ENCODE measurements around the gene CHN1. TPM values are rescaled to one million over a fixed set of nuclear protein-coding genes. Genes with fewer than 3 reads are reported as not detected.

Gene CHN1
- polyA plus RNA-seq, 1 of the 3 experiments (the other 2 are of a cell fraction): 31.6 TPM

DNA sequence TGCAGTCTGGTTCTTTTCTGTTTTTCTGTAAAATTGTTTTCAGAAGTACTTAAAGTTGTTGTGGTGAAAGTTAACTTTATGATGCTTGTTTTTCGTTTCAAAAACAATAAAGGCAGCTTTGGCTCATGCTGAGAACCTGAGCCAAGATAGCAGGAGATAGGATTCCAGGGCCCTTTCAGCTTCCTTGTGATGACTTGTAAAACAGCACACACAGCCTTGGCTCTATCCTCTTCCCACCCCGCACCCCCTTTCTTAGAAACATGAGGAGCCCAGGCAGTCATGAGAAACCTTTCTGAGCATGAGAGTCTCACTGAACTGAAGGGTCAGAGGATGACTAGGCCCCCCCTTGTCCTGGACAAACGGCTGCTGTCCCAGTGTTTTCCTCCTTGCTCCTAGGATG lies 228.5 kb downstream of the CHN1 start:
- ChIA-PET POLR2A (no interaction called here), CTCF (interaction anchor here (1.1 to 13.9 kb wide), 2 partner anchors 212 to 234 kb away, joined by 3 to 316 read pairs; no protein-coding TSS in a partner anchor)
- Histone ChIP-seq H3K27ac (ENCODE audit: low read depth in 2 of 2, low read length in 1 of 2) (peak overlapping the region in 1 of 2 experiments; percentile 75; a peak in 1 of 4 replicates), H3K27me3 (ENCODE audit: insufficient read depth) (no peaks in the 10 kb centered on the region), H3F3A (replicated peaks; ENCODE audit: insufficient read depth) (no peaks in the 10 kb centered on the region), H3K9me3 (no peaks in the 10 kb centered on the region), H3K9ac (no peak overlapping the region), H2AFZ (ENCODE audit: low read depth) (no peak overlapping the region), H4K20me1 (ENCODE audit: insufficient read depth) (no peaks in the 10 kb centered on the region), H3K79me2 (ENCODE audit: insufficient read depth) (no peaks in the 10 kb centered on the region), H3K4me3 (ENCODE audit: low read depth in 2 of 2, low read length in 1 of 2) (no peak overlapping the region), H3K9me2 (no peaks in the 10 kb centered on the region), H3K4me1 (ENCODE audit: control insufficient read depth in 1 of 2, insufficient read depth in 2 of 2, low read depth in 1 of 2, low read length in 1 of 2) (peaks cover 26 to 44% of the 10 kb centered on the region in 2 experiments), H3K4me2 (no peak overlapping the region), H3K36me3 (replicated peaks in 1 of 2; ENCODE audit: control insufficient read depth in 1 of 2, insufficient read depth in 2 of 2, low read length in 1 of 2) (no peaks in the 10 kb centered on the region)
- TF ChIP-seq TCF12 (IDR thresholded peaks at IDR 0.05) (no peak), TAF1 (IDR thresholded peaks at IDR 0.05; ENCODE audit: borderline replicate concordance, low read depth, low read length) (no peak), MXI1 (IDR thresholded peaks at IDR 0.05; ENCODE audit: low read depth, low read length) (no peak), RFX5 (IDR thresholded peaks at IDR 0.05; ENCODE audit: low read length) (no peak), NRF1 (IDR thresholded peaks at IDR 0.05; ENCODE audit: low read depth, low read length) (no peak)
- TF ChIP-seq, protein P1, sequence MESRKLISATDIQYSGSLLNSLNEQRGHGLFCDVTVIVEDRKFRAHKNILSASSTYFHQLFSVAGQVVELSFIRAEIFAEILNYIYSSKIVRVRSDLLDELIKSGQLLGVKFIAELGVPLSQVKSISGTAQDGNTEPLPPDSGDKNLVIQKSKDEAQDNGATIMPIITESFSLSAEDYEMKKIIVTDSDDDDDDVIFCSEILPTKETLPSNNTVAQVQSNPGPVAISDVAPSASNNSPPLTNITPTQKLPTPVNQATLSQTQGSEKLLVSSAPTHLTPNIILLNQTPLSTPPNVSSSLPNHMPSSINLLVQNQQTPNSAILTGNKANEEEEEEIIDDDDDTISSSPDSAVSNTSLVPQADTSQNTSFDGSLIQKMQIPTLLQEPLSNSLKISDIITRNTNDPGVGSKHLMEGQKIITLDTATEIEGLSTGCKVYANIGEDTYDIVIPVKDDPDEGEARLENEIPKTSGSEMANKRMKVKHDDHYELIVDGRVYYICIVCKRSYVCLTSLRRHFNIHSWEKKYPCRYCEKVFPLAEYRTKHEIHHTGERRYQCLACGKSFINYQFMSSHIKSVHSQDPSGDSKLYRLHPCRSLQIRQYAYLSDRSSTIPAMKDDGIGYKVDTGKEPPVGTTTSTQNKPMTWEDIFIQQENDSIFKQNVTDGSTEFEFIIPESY (IDR thresholded peaks at IDR 0.05; ENCODE audit: borderline replicate concordance, low read depth): no peak
- DNase-seq: no peak
- WGBS (ENCODE audit: low lambda C conversion rate): 89% methylated on average over 3 of the region's 3 CpGs

DNA sequence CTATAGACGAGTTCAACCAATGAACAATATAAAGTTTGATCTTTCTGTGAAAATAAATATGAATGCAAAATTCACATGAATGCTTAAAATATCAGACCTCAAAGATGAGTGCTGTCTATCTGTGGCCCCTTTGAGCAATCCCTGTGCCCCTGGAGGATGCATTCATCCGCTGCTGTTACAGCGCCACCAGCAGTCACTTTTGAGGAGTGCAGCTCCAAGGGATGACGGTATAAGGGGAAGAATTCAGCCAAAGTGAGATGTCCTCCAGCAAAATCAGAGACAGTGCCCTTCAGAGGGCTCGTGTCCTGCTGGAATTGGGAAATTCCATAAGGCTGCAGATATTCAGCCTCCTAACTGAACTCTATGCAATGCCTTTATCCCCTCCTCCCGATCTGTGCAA lies 229.0 kb downstream of the CHN1 start:
- no peaks in the 10 kb centered on the region for H3K79me2 ChIP-seq (ENCODE audit: insufficient read depth)
- H4K20me1 ChIP-seq (ENCODE audit: insufficient read depth): no peaks in the 10 kb centered on the region
- H3K27me3 ChIP-seq (ENCODE audit: insufficient read depth): no peaks in the 10 kb centered on the region
- H3K4me3 ChIP-seq (ENCODE audit: low read depth in 2 of 2, low read length in 1 of 2): no peak overlapping the region
- no peaks in the 10 kb centered on the region for H3K9me3 ChIP-seq
- 91% methylated on average over 6 of the region's 6 CpGs for WGBS (ENCODE audit: low lambda C conversion rate)
- H2AFZ ChIP-seq (ENCODE audit: low read depth): no peak overlapping the region
- peaks cover 26 to 48% of the 10 kb centered on the region in 2 experiments for H3K4me1 ChIP-seq (ENCODE audit: control insufficient read depth in 1 of 2, insufficient read depth in 2 of 2, low read depth in 1 of 2, low read length in 1 of 2)
- H3K27ac ChIP-seq (ENCODE audit: low read depth in 2 of 2, low read length in 1 of 2): peak overlapping the region in 1 of 2 experiments; percentile 75; a peak in 1 of 4 replicates
- H3K9me2 ChIP-seq: no peaks in the 10 kb centered on the region
- H3K9ac ChIP-seq: no peak overlapping the region
- ChIA-PET CTCF (interaction anchor here (1.0 to 13.9 kb wide), 2 partner anchors 79 to 213 kb away, joined by 5 to 316 read pairs; no protein-coding TSS in a partner anchor), POLR2A (no interaction called here)
- H3F3A ChIP-seq (replicated peaks; ENCODE audit: insufficient read depth): no peaks in the 10 kb centered on the region
- TF ChIP-seq NRF1 (IDR thresholded peaks at IDR 0.05; ENCODE audit: low read depth, low read length): no peak
- TF ChIP-seq GABPA (IDR thresholded peaks at IDR 0.05; ENCODE audit: low read depth): no peak
- TF ChIP-seq, protein P2, sequence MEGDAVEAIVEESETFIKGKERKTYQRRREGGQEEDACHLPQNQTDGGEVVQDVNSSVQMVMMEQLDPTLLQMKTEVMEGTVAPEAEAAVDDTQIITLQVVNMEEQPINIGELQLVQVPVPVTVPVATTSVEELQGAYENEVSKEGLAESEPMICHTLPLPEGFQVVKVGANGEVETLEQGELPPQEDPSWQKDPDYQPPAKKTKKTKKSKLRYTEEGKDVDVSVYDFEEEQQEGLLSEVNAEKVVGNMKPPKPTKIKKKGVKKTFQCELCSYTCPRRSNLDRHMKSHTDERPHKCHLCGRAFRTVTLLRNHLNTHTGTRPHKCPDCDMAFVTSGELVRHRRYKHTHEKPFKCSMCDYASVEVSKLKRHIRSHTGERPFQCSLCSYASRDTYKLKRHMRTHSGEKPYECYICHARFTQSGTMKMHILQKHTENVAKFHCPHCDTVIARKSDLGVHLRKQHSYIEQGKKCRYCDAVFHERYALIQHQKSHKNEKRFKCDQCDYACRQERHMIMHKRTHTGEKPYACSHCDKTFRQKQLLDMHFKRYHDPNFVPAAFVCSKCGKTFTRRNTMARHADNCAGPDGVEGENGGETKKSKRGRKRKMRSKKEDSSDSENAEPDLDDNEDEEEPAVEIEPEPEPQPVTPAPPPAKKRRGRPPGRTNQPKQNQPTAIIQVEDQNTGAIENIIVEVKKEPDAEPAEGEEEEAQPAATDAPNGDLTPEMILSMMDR (IDR thresholded peaks at IDR 0.05): peak; percentile 55
- H3K4me2 ChIP-seq: no peak overlapping the region
- H3K36me3 ChIP-seq (replicated peaks in 1 of 2; ENCODE audit: control insufficient read depth in 1 of 2, insufficient read depth in 2 of 2, low read length in 1 of 2): no peaks in the 10 kb centered on the region
- no peak for DNase-seq
